Mesothelial cell of epicardium (in vitro differentiated cells): ENCODE results near the gene CD80. TPM values are rescaled to one million over a fixed set of nuclear protein-coding genes. Genes with fewer than 3 reads are reported as not detected.
"Not testable (repeated sequence)": the region's sequence is repeated elsewhere in the genome, so short reads cannot be mapped to it uniquely, and the experiment has no call there.

Experiments used
- DNase-seq, 2 experiments: peaks; one replicate each; pipeline ENCODE4 v3.0.0; 2021; ENCODE audit warnings: low spot score in 2 of 2; ENCODE audit not compliant: unreplicated experiment in 2 of 2
- H3K27ac Mint-ChIP-seq: 2 replicates; pipeline ENCODE4 v1.8.0; 2021; ENCODE audit warnings: mixed read lengths
- H3K27me3 Mint-ChIP-seq: 2 replicates; pipeline ENCODE4 v1.8.0; 2021; ENCODE audit warnings: low read depth, mixed read lengths
- H3K36me3 Mint-ChIP-seq: 2 replicates; pipeline ENCODE4 v1.8.0; 2021; ENCODE audit warnings: mixed read lengths
- H3K4me1 Mint-ChIP-seq: 2 replicates; pipeline ENCODE4 v1.8.0; 2021; ENCODE audit warnings: mixed read lengths
- H3K4me3 Mint-ChIP-seq: 2 replicates; pipeline ENCODE4 v1.8.0; 2021; ENCODE audit warnings: mild to moderate bottlenecking, moderate library complexity, mixed read lengths
- H3K9me3 Mint-ChIP-seq: 2 replicates; pipeline ENCODE4 v1.8.0; 2021; ENCODE audit warnings: mixed read lengths
- CTCF ChIP-seq: fragments of 200-600 bp; sonication (generic); IDR thresholded peaks from one replicate; pipeline ENCODE4 v1.5.0; 2021; ENCODE audit warnings: antibody characterized with exemption; ENCODE audit not compliant: unreplicated experiment
- total RNA-seq: library from RNA; stranded (reverse); gene quantifications from 3 replicates; pipeline ENCODE4 v1.2.1, GENCODE V29; 2021

CD80 gene
- total RNA-seq, 1 donor from 2014 or later, result not detected

GRCh38 chr3:119595639-119596334 lies 36.4 kb upstream of the CD80 start:
- H3K4me3 Mint-ChIP-seq, result no peak overlapping the region
- H3K9me3 Mint-ChIP-seq, result no peaks in the 10 kb centered on the region
- H3K27me3 Mint-ChIP-seq, result peaks cover 2% of the 10 kb centered on the region
- no peak for TF ChIP-seq CTCF
- H3K4me1 Mint-ChIP-seq, result peaks cover 7% of the 10 kb centered on the region
- no peak overlapping the region for H3K27ac Mint-ChIP-seq
- no peaks in the 10 kb centered on the region for H3K36me3 Mint-ChIP-seq
- no peak for DNase-seq

GRCh38 chr3:119594929-119595328 lies 35.5 kb upstream of the CD80 start:
- not testable (repeated sequence) for H3K27me3 Mint-ChIP-seq, H3K9me3 Mint-ChIP-seq, H3K27ac Mint-ChIP-seq, H3K4me3 Mint-ChIP-seq, H3K4me1 Mint-ChIP-seq, H3K36me3 Mint-ChIP-seq, DNase-seq

- H3K4me3 Mint-ChIP-seq, result no peak overlapping the region
- no peaks in the 10 kb centered on the region for H3K9me3 Mint-ChIP-seq
- H3K27me3 Mint-ChIP-seq, result peaks cover 2% of the 10 kb centered on the region
- H3K4me1 Mint-ChIP-seq, result peaks cover under 1% of the 10 kb centered on the region
- DNase-seq, result no peak
- H3K36me3 Mint-ChIP-seq, result no peaks in the 10 kb centered on the region
- H3K27ac Mint-ChIP-seq, result no peak overlapping the region
- TF ChIP-seq CTCF, result no peak
Measured at GRCh38 chr3:119594066-119594465, 34.7 kb upstream of the CD80 start.

GRCh38 chr3:119592861-119593260 lies 33.4 kb upstream of the CD80 start:
- no peak overlapping the region for H3K4me3 Mint-ChIP-seq
- no peaks in the 10 kb centered on the region for H3K36me3 Mint-ChIP-seq
- TF ChIP-seq CTCF, result no peak
- H3K4me1 Mint-ChIP-seq, result no peaks in the 10 kb centered on the region
- H3K27ac Mint-ChIP-seq, result no peak overlapping the region
- H3K27me3 Mint-ChIP-seq, result peaks cover 2% of the 10 kb centered on the region
- no peaks in the 10 kb centered on the region for H3K9me3 Mint-ChIP-seq
- DNase-seq, result no peak

- DNase-seq, result no peak
- Mint-ChIP-seq H3K27ac (no peak overlapping the region), H3K4me1 (no peaks in the 10 kb centered on the region), H3K9me3 (no peaks in the 10 kb centered on the region), H3K36me3 (no peaks in the 10 kb centered on the region), H3K27me3 (peaks cover 2% of the 10 kb centered on the region), H3K4me3 (no peak overlapping the region)
- no peak for TF ChIP-seq CTCF
Measured at GRCh38 chr3:119590706-119591105, 31.3 kb upstream of the CD80 start.

- Mint-ChIP-seq H3K4me1 (no peaks in the 10 kb centered on the region), H3K27me3 (peaks cover 2% of the 10 kb centered on the region), H3K27ac (no peak overlapping the region), H3K4me3 (no peak overlapping the region), H3K9me3 (no peaks in the 10 kb centered on the region), H3K36me3 (no peaks in the 10 kb centered on the region)
- DNase-seq, result no peak
- no peak for TF ChIP-seq CTCF
Measured at GRCh38 chr3:119589102-119589773, 29.8 kb upstream of the CD80 start.
